ENCODE results near the gene REP15. TPM values are rescaled to one million over a fixed set of nuclear protein-coding genes. Genes with fewer than 3 reads are reported as not detected.

The REP15 gene
- total RNA-seq (2021; ENCODE audit: unreplicated experiment) (0.86 TPM), Bru-seq, nascent RNA (percentile 80 among the genes with signal in this experiment), BruChase-seq, experiment 1, labeled RNA remaining after a 6-hour chase (percentile 66 among the genes with signal in this experiment), BruChase-seq, experiment 2, labeled RNA remaining after a 2-hour chase (percentile 60 among the genes with signal in this experiment)
- 0.14 and 0.36 TPM in 2 replicates for polyA plus RNA-seq (2012)
- long read RNA-seq, partial matches to known transcripts, result 0 of 1 reads
- long read RNA-seq, other reads (novel, unspliced or antisense), result 0 of 1 reads

- Histone ChIP-seq H3K4me1 (ENCODE audit: control insufficient read depth in 1 of 2, insufficient read depth in 2 of 2, low read length in 2 of 2) (no peaks in the 10 kb centered on the region), H3K9me3 (ENCODE audit: control insufficient read depth in 1 of 2, insufficient read depth in 1 of 2, low read depth in 1 of 2, low read length in 2 of 2) (no peaks in the 10 kb centered on the region), H3K27ac (ENCODE audit: low read depth, low read length) (no peak within 1 kb of the TSS), H3K27me3 (ENCODE audit: insufficient read depth, low read length) (no peaks in the 10 kb centered on the region), H2AFZ (ENCODE audit: low read depth, low read length, poor library complexity, severe bottlenecking) (no peak within 1 kb of the TSS), H3K4me2 (ENCODE audit: low read length) (no peak within 1 kb of the TSS), H3K9ac (ENCODE audit: low read length) (no peak within 1 kb of the TSS), H4K20me1 (ENCODE audit: insufficient read depth) (no peaks in the 10 kb centered on the region), H3K4me3 (replicated peaks in 1 of 2; ENCODE audit: low read depth in 1 of 2, low read length in 2 of 2) (no peak within 1 kb of the TSS), H3K79me2 (ENCODE audit: insufficient read depth, low read length) (no peaks in the 10 kb centered on the region), H3K9me2 (ENCODE audit: insufficient read depth) (no peaks in the 10 kb centered on the region), H3K36me3 (ENCODE audit: control insufficient read depth in 1 of 2, insufficient read depth in 2 of 2, low read length in 2 of 2) (peaks cover 8 to 13% of the 10 kb centered on the region in 2 experiments)
- CTCF ChIA-PET, result no interaction called here
- TF ChIP-seq ELF1 (IDR thresholded peaks at IDR 0.05; ENCODE audit: borderline replicate concordance, low read depth), result no peak
- TF ChIP-seq ATF3 (IDR thresholded peaks at IDR 0.05), result no peak
- TF ChIP-seq REST (IDR thresholded peaks at IDR 0.05; ENCODE audit: low read depth), result no peak
- TF ChIP-seq SP1 (IDR thresholded peaks at IDR 0.05; ENCODE audit: low read depth), result no peak
- no peak for TF ChIP-seq POLR2A (IDR thresholded peaks at IDR 0.05; ENCODE audit: borderline replicate concordance, extremely low read depth, insufficient read depth, insufficient read length)
- TF ChIP-seq MAX (IDR thresholded peaks at IDR 0.05), result no peak
- TF ChIP-seq ZFX (IDR thresholded peaks at IDR 0.05), result no peak
- TF ChIP-seq EZH2 (IDR thresholded peaks at IDR 0.05), result no peak
- TF ChIP-seq POLR2AphosphoS5 (IDR thresholded peaks at IDR 0.05; ENCODE audit: low read depth, low read length), result no peak
- TF ChIP-seq ZBTB33 (IDR thresholded peaks at IDR 0.05; ENCODE audit: extremely low read depth, insufficient replicate concordance, low read length), result no peak
- no peak for TF ChIP-seq RAD21 (IDR thresholded peaks at IDR 0.05; ENCODE audit: low read depth)
- TF ChIP-seq CBX3 (IDR thresholded peaks at IDR 0.05; ENCODE audit: low read depth), result no peak
- TF ChIP-seq TCF7L2 (IDR thresholded peaks at IDR 0.05; ENCODE audit: borderline replicate concordance, extremely low read depth, insufficient read depth, insufficient read length), result no peak
- no peak for TF ChIP-seq YY1 (IDR thresholded peaks at IDR 0.05; ENCODE audit: extremely low read depth, insufficient replicate concordance, low read depth, low read length)
- no peak for TF ChIP-seq CEBPB (IDR thresholded peaks at IDR 0.05; ENCODE audit: low read depth)
- TF ChIP-seq ZNF274 (IDR thresholded peaks at IDR 0.05; ENCODE audit: low read depth, low read length), result no peak
- no peak for TF ChIP-seq EGR1 (IDR thresholded peaks at IDR 0.05; ENCODE audit: low read depth)
- TF ChIP-seq SRF (IDR thresholded peaks at IDR 0.05; ENCODE audit: low read depth), result no peak
- no peak for TF ChIP-seq JUND (IDR thresholded peaks at IDR 0.05)
- TF ChIP-seq FOSL1 (IDR thresholded peaks at IDR 0.05; ENCODE audit: low read depth), result no peak
- BruUV-seq (replicated peaks), result no TSS peak
- POLR2A ChIA-PET, result no interaction called here
- RAD21 ChIA-PET (ENCODE audit: low non-redundant PET in 1 of 2, low total read pairs in 2 of 2, uncharacterized antibody in 2 of 2, unreplicated experiment in 2 of 2), result no interaction called here
- intact Hi-C loops (cut with micrococcal nuclease), result no loop called here
- DNase-seq (ENCODE audit: low read depth, low spot score), result no peak
- ATAC-seq, result no peak
These were observed at the start of gene REP15 for GRCh38 chr12:27696293-27696652. Gene REP15 (plus strand): TSS chr12:27696447. CDS start chr12:27696563, 116 bp downstream.

All from HCT116 (cell line).